IMR-90 (cell line): ENCODE data around the gene AP5B1. TPM values are rescaled to one million over a fixed set of nuclear protein-coding genes. Genes with fewer than 3 reads are reported as not detected.

Source experiments
- ATAC-seq: fragments of 200-7000 bp; cut with Tn5 transposase; 2 replicates; pipeline ENCODE4 v1.9.1; 2020; ENCODE audit warnings: low read depth, mild to moderate bottlenecking, moderate library complexity
- BruUV-seq: library from RNA; stranded (reverse); fragments of 400-500 nt; replicated peaks from 2 replicates; lab custom pipeline; 2021; lab: Mats Ljungman, UMichigan
- CTCF ChIA-PET: fragments of 300-600 bp; formaldehyde crosslinking; extraction: SDS; loops from one replicate; lab custom pipeline; 2021; ENCODE audit warnings: antibody characterized with exemption; lab: Yijun Ruan, JAX
- POLR2A ChIA-PET: fragments of 300-600 bp; sonication (Branson Sonifier 250); formaldehyde crosslinking; loops from one replicate; lab custom pipeline; 2022; ENCODE audit warnings: antibody characterized with exemption; ENCODE audit not compliant: unreplicated experiment; lab: Charles Lee
- DNase-seq: peaks from one replicate; pipeline ENCODE4 v3.0.0; 2013
- H2AFZ ChIP-seq: replicated peaks from 2 replicates; pipeline ENCODE3; 2013; ENCODE audit warnings: low read length, mild to moderate bottlenecking; ENCODE audit not compliant: poor library complexity
- H2AK5ac ChIP-seq: 2 replicates; pipeline ENCODE4 v1.6.1; 2013; ENCODE audit warnings: low read depth, low read length, inconsistent platforms
- H2AK9ac ChIP-seq: replicated peaks from 2 replicates; pipeline ENCODE3; 2013; ENCODE audit warnings: mild to moderate bottlenecking, low read depth, low read length, moderate library complexity; ENCODE audit not compliant: poor library complexity
- H2BK120ac ChIP-seq: 2 replicates; pipeline ENCODE4 v1.6.1; 2013; ENCODE audit warnings: low read depth, low read length, inconsistent platforms
- H2BK15ac ChIP-seq: 3 replicates; pipeline ENCODE4 v1.6.1; 2013; ENCODE audit warnings: low read depth, low read length, inconsistent platforms
- H2BK20ac ChIP-seq: 2 replicates; pipeline ENCODE4 v1.6.1; 2013; ENCODE audit warnings: low read depth, mild to moderate bottlenecking, inconsistent platforms, low read length, moderate library complexity
- H2BK5ac ChIP-seq: 2 replicates; pipeline ENCODE4 v1.6.1; 2013; ENCODE audit warnings: mild to moderate bottlenecking, low read depth, low read length, inconsistent platforms; ENCODE audit not compliant: poor library complexity, severe bottlenecking
- H3K14ac ChIP-seq: replicated peaks from 2 replicates; pipeline ENCODE4 v1.6.1; 2013; ENCODE audit warnings: low read depth, low read length, inconsistent platforms
- H3K18ac ChIP-seq: 2 replicates; pipeline ENCODE4 v1.6.1; 2013; ENCODE audit warnings: low read depth, low read length, control low read depth
- H3K23ac ChIP-seq: 2 replicates; pipeline ENCODE4 v1.6.1; 2013; ENCODE audit warnings: low read depth, low read length, inconsistent platforms
- H3K27ac ChIP-seq: 2 replicates; pipeline ENCODE4 v1.5.1; 2013; ENCODE audit warnings: mild to moderate bottlenecking, control low read depth, low read length; ENCODE audit not compliant: insufficient read depth
- H3K27me3 ChIP-seq: 2 replicates; pipeline ENCODE4 v1.6.1; 2013; ENCODE audit warnings: low read length; ENCODE audit not compliant: control insufficient read depth, insufficient read depth
- H3K36me3 ChIP-seq: 2 replicates; pipeline ENCODE4 v1.6.1; 2013; ENCODE audit warnings: low read length, mixed read lengths; ENCODE audit not compliant: control insufficient read depth, insufficient read depth
- H3K4ac ChIP-seq: 2 replicates; pipeline ENCODE4 v1.6.1; 2013; ENCODE audit warnings: low read depth, low read length, inconsistent platforms
- H3K4me1 ChIP-seq: 2 replicates; pipeline ENCODE4 v1.6.1; 2013; ENCODE audit warnings: low read length, mixed read lengths; ENCODE audit not compliant: control insufficient read depth, insufficient read depth
- H3K4me2 ChIP-seq: 2 replicates; pipeline ENCODE4 v1.6.1; 2013; ENCODE audit warnings: low read depth, mild to moderate bottlenecking, control low read depth, low read length, moderate library complexity
- H3K4me3 ChIP-seq: 2 replicates; pipeline ENCODE4 v1.5.1; 2013; ENCODE audit warnings: low read depth, mild to moderate bottlenecking, control low read depth, low read length, moderate library complexity; ENCODE audit not compliant: insufficient read depth
- H3K56ac ChIP-seq: 2 replicates; pipeline ENCODE4 v1.6.1; 2013; ENCODE audit warnings: low read length, inconsistent platforms; ENCODE audit not compliant: insufficient read depth; ENCODE audit errors: extremely low read depth
- H3K79me1 ChIP-seq, 2 experiments: 2 replicates each; pipeline ENCODE4 v1.6.1; 2013; ENCODE audit warnings: low read length in 2 of 2, inconsistent platforms in 1 of 2, low read depth in 1 of 2
- H3K9ac ChIP-seq: 2 replicates; pipeline ENCODE4 v1.6.1; 2013; ENCODE audit warnings: low read depth, low read length, control low read depth
- H3K9me1 ChIP-seq: 2 replicates; pipeline ENCODE4 v1.6.1; 2013; ENCODE audit warnings: low read length, inconsistent platforms; ENCODE audit not compliant: insufficient read depth
- H3K9me3 ChIP-seq: 2 replicates; pipeline ENCODE4 v1.6.1; 2013; ENCODE audit warnings: low read length; ENCODE audit not compliant: control insufficient read depth, insufficient read depth
- H4K20me1 ChIP-seq: 2 replicates; pipeline ENCODE4 v1.6.1; 2013; ENCODE audit warnings: low read length, inconsistent platforms; ENCODE audit not compliant: insufficient read depth
- H4K5ac ChIP-seq: 2 replicates; pipeline ENCODE4 v1.6.1; 2013; ENCODE audit warnings: mild to moderate bottlenecking, low read depth, low read length, control low read depth
- H4K8ac ChIP-seq, 2 experiments: 2 replicates each; pipeline ENCODE4 v1.6.1; 2013; ENCODE audit warnings: low read depth in 2 of 2, low read length in 2 of 2, control low read depth in 1 of 2, inconsistent platforms in 1 of 2
- H4K91ac ChIP-seq: 2 replicates; pipeline ENCODE4 v1.6.1; 2013; ENCODE audit warnings: low read depth, low read length, inconsistent platforms; ENCODE audit not compliant: insufficient read depth
- BHLHE40 ChIP-seq: fragments of 150-350 bp; IDR thresholded peaks from 2 replicates; pipeline ENCODE4 v1.6.1; 2016; ENCODE audit warnings: mild to moderate bottlenecking, low read depth, low read length
- CEBPB ChIP-seq: IDR thresholded peaks from 2 replicates; pipeline ENCODE4 v1.6.1; 2012; ENCODE audit warnings: low read depth, low read length, improper control_type of control experiment
- CHD1 ChIP-seq: IDR thresholded peaks from 2 replicates; pipeline ENCODE4 v1.6.1; 2012; ENCODE audit warnings: low read depth, low read length, improper control_type of control experiment
- FOS ChIP-seq: fragments of 150-350 bp; IDR thresholded peaks from 2 replicates; pipeline ENCODE4 v1.6.1; 2016; ENCODE audit warnings: low read depth, low read length
- MAFK ChIP-seq: IDR thresholded peaks from 2 replicates; pipeline ENCODE4 v1.6.1; 2012; ENCODE audit warnings: low read depth, low read length, improper control_type of control experiment
- MAZ ChIP-seq: IDR thresholded peaks from 2 replicates; pipeline ENCODE4 v1.6.1; 2012; ENCODE audit warnings: low read depth, mild to moderate bottlenecking, low read length, improper control_type of control experiment, moderate library complexity, borderline replicate concordance
- MXI1 ChIP-seq: IDR thresholded peaks from 2 replicates; pipeline ENCODE4 v1.6.1; 2012; ENCODE audit warnings: low read depth, mild to moderate bottlenecking, low read length, moderate library complexity, borderline replicate concordance
- NFE2L2 ChIP-seq: fragments of 150-350 bp; IDR thresholded peaks from 2 replicates; pipeline ENCODE4 v1.6.1; 2016; ENCODE audit warnings: low read depth, mild to moderate bottlenecking, low read length
- POLR2A ChIP-seq: IDR thresholded peaks from 2 replicates; pipeline ENCODE4 v1.6.1; 2012; ENCODE audit warnings: mild to moderate bottlenecking, low read depth, low read length
- RFX5 ChIP-seq: IDR thresholded peaks from 2 replicates; pipeline ENCODE4 v1.8.0; 2012; ENCODE audit warnings: low read depth, mild to moderate bottlenecking, low read length, moderate library complexity
- SMC3 ChIP-seq: fragments of 150-350 bp; IDR thresholded peaks from 2 replicates; pipeline ENCODE4 v1.6.1; 2016; ENCODE audit warnings: low read depth, mild to moderate bottlenecking, antibody characterized with exemption, low read length, moderate library complexity
- USF2 ChIP-seq: fragments of 150-350 bp; IDR thresholded peaks from 2 replicates; pipeline ENCODE4 v1.6.1; 2017; ENCODE audit warnings: mild to moderate bottlenecking, antibody characterized with exemption, low read length, low read depth
- dilution Hi-C: fragments of 300-500 bp; cut with HindIII; formaldehyde crosslinking; loops from one replicate; pipeline ENCODE4 v1.14.3; 2018; ENCODE audit warnings: low sequenced_read_pairs; ENCODE audit not compliant: unreplicated experiment
- in situ Hi-C: fragments of 300-500 bp; cut with MboI; formaldehyde crosslinking; loops from 3 replicates; pipeline ENCODE4 v1.14.3; 2019; ENCODE audit warnings: low sequenced_read_pairs, inconsistent platforms, mixed read lengths
- intact Hi-C: fragments of 100-400 bp; cut with micrococcal nuclease; formaldehyde crosslinking; loops from 2 replicates; pipeline ENCODE4 v1.10.0; 2022
- polyA plus RNA-seq, 3 experiments: library from polyadenylated mRNA; depleted of rRNA; stranded (reverse); fragments of >200 nt; gene quantifications; 2 replicates each; pipeline ENCODE4 v1.2.3, GENCODE V29; 2012; ENCODE audit warnings: low replicate concordance in 1 of 3
- total RNA-seq: library from RNA; depleted of rRNA; stranded (reverse); fragments of >200 nt; gene quantifications from 2 replicates; pipeline ENCODE4 v1.2.3, GENCODE V29; 2012
- TF ChIP-seq, protein P1 (sequence below): conservative IDR thresholded peaks from 2 replicates; pipeline ENCODE4 v1.5.1; 2012; ENCODE audit warnings: mild to moderate bottlenecking, low read depth, low read length, improper control_type of control experiment

AP5B1 gene
- total and polyA plus RNA-seq, 2 of the 4 experiments (the other 2 are of a cell fraction) = 2.5 to 5.0 TPM

- in situ Hi-C loops (no loop called here), intact Hi-C loops (no loop called here), dilution Hi-C loops (no loop called here)
- H3K18ac ChIP-seq = no peak overlapping the region
- H3K79me1 ChIP-seq = no peaks in the 10 kb centered on the region
- peaks cover 2% of the 10 kb centered on the region; the same call in 1 of the 2 replicates for H3K9me1 ChIP-seq
- no peak overlapping the region for H2BK5ac ChIP-seq
- H2AK9ac ChIP-seq = no peak overlapping the region
- H3K56ac ChIP-seq = no peak overlapping the region
- no peak overlapping the region for H2BK20ac ChIP-seq
- no peak overlapping the region for H2AK5ac ChIP-seq
- H2BK120ac ChIP-seq = no peak overlapping the region
- H4K8ac ChIP-seq = no peak overlapping the region
- H4K5ac ChIP-seq = no peak overlapping the region
- H3K27ac ChIP-seq = no peak overlapping the region
- POLR2A ChIA-PET = no interaction called here
- H3K9me3 ChIP-seq = no peaks in the 10 kb centered on the region; the same call in 1 of the 2 replicates
- no peak overlapping the region for H3K14ac ChIP-seq
- H3K4me3 ChIP-seq = no peak overlapping the region
- H3K4ac ChIP-seq = no peak overlapping the region
- H2AFZ ChIP-seq = no peak overlapping the region
- no peak overlapping the region for H2BK15ac ChIP-seq
- H4K20me1 ChIP-seq = no peaks in the 10 kb centered on the region
- no peak overlapping the region for H3K23ac ChIP-seq
- ATAC-seq = no peak
- TF ChIP-seq MAFK (no peak), USF2 (no peak), MXI1 (no peak), CEBPB (no peak), BHLHE40 (no peak), CHD1 (no peak), MAZ (no peak), RFX5 (no peak), SMC3 (no peak), NFE2L2 (no peak), FOS (no peak), POLR2A (no peak)
- TF ChIP-seq, protein P1, sequence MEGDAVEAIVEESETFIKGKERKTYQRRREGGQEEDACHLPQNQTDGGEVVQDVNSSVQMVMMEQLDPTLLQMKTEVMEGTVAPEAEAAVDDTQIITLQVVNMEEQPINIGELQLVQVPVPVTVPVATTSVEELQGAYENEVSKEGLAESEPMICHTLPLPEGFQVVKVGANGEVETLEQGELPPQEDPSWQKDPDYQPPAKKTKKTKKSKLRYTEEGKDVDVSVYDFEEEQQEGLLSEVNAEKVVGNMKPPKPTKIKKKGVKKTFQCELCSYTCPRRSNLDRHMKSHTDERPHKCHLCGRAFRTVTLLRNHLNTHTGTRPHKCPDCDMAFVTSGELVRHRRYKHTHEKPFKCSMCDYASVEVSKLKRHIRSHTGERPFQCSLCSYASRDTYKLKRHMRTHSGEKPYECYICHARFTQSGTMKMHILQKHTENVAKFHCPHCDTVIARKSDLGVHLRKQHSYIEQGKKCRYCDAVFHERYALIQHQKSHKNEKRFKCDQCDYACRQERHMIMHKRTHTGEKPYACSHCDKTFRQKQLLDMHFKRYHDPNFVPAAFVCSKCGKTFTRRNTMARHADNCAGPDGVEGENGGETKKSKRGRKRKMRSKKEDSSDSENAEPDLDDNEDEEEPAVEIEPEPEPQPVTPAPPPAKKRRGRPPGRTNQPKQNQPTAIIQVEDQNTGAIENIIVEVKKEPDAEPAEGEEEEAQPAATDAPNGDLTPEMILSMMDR = no peak
- CTCF ChIA-PET = no interaction called here
- no peaks in the 10 kb centered on the region for H3K36me3 ChIP-seq
- no TSS peak for BruUV-seq
- H3K9ac ChIP-seq = no peak overlapping the region
- H3K4me1 ChIP-seq = no peaks in the 10 kb centered on the region
- no peak overlapping the region for H4K91ac ChIP-seq
- no peak for DNase-seq
- H3K4me2 ChIP-seq = no peak overlapping the region
- H3K27me3 ChIP-seq = peaks cover 1% of the 10 kb centered on the region
Measured at GRCh38 chr11:65736810-65737209, 44.0 kb downstream of the AP5B1 start.
